ENCODE results near the gene NCAN.

GRCh38 chr19:19294914-19295313 lies 83.2 kb downstream of the NCAN start:
- TF ChIP-seq, protein P1, sequence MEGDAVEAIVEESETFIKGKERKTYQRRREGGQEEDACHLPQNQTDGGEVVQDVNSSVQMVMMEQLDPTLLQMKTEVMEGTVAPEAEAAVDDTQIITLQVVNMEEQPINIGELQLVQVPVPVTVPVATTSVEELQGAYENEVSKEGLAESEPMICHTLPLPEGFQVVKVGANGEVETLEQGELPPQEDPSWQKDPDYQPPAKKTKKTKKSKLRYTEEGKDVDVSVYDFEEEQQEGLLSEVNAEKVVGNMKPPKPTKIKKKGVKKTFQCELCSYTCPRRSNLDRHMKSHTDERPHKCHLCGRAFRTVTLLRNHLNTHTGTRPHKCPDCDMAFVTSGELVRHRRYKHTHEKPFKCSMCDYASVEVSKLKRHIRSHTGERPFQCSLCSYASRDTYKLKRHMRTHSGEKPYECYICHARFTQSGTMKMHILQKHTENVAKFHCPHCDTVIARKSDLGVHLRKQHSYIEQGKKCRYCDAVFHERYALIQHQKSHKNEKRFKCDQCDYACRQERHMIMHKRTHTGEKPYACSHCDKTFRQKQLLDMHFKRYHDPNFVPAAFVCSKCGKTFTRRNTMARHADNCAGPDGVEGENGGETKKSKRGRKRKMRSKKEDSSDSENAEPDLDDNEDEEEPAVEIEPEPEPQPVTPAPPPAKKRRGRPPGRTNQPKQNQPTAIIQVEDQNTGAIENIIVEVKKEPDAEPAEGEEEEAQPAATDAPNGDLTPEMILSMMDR (conservative IDR thresholded peaks at IDR 0.05; ENCODE audit: low read depth, low read length): no peak
- TF ChIP-seq EZH2 (IDR thresholded peaks at IDR 0.05; ENCODE audit: low read length, unreplicated experiment): no peak

Measured in PC-3 (cell line).